ENCODE results near the gene PRKG1. TPM values are rescaled to one million over a fixed set of nuclear protein-coding genes. Genes with fewer than 3 reads are reported as not detected.

PRKG1 gene
- total RNA-seq, 2 experiments from 2014 or later = not detected

GRCh38 chr10:52261362-52261761, 1187.1 kb downstream of the PRKG1 start:
- CTCF ChIA-PET = no interaction called here
- Mint-ChIP-seq H3K27ac (no peak overlapping the region), H3K4me3 (no peak overlapping the region), H3K4me1 (ENCODE audit: low read depth) (no peaks in the 10 kb centered on the region), H3K36me3 (ENCODE audit: low read depth) (no peaks in the 10 kb centered on the region), H3K27me3 (ENCODE audit: low read depth) (no peaks in the 10 kb centered on the region), H3K9me3 (no peaks in the 10 kb centered on the region)
- no peak for DNase-seq
- intact Hi-C loops (cut with micrococcal nuclease) = no loop called here

- intact Hi-C loops (cut with micrococcal nuclease) = no loop called here
- H3K36me3 Mint-ChIP-seq (ENCODE audit: low read depth) = no peaks in the 10 kb centered on the region
- CTCF ChIA-PET = interaction anchor here (0.6 kb wide), 1 partner anchor 1397 kb away, joined by 3 read pairs; no protein-coding TSS in a partner anchor
- no peaks in the 10 kb centered on the region for H3K4me1 Mint-ChIP-seq (ENCODE audit: low read depth)
- no peak overlapping the region for H3K27ac Mint-ChIP-seq
- no peaks in the 10 kb centered on the region for H3K9me3 Mint-ChIP-seq
- no peak for DNase-seq
- no peak overlapping the region for H3K4me3 Mint-ChIP-seq
- H3K27me3 Mint-ChIP-seq (ENCODE audit: low read depth) = no peaks in the 10 kb centered on the region
Observed at GRCh38 chr10:52265131-52265926, 1191.0 kb downstream of the PRKG1 start.

GRCh38 chr10:52266858-52267257, 1192.6 kb downstream of the PRKG1 start:
- Mint-ChIP-seq H3K36me3 (ENCODE audit: low read depth) (no peaks in the 10 kb centered on the region), H3K27me3 (ENCODE audit: low read depth) (no peaks in the 10 kb centered on the region)

DNA sequence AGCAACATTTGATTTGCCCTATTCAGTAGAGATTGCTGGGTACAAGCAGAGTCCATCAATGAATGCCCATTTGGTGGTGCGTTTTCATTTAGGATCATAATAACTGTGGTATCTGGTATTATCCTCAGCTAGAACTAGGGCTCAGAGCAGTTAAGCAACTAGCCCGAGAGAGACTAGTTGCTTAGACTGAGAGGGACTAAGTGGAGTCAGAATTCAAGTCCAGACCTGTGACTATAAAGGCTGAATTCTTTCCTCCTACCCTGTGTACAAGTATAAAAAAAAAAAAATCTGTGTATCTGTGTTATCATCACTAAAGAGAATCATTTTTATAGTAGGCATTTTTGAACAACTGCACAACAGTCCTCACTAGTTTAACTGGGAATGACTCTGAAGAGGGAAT, 1194.5 kb downstream of the PRKG1 start:
- Mint-ChIP-seq H3K4me3 (no peak overlapping the region), H3K27ac (no peak overlapping the region), H3K36me3 (ENCODE audit: low read depth) (no peaks in the 10 kb centered on the region), H3K4me1 (ENCODE audit: low read depth) (no peaks in the 10 kb centered on the region), H3K9me3 (no peaks in the 10 kb centered on the region), H3K27me3 (ENCODE audit: low read depth) (no peaks in the 10 kb centered on the region)
- CTCF ChIA-PET = no interaction called here
- intact Hi-C loops (cut with micrococcal nuclease) = no loop called here
- no peak for DNase-seq

More at GRCh38 chr10:52266858-52267257, 1192.6 kb downstream of the PRKG1 start:
- intact Hi-C loops (cut with micrococcal nuclease) = no loop called here
- DNase-seq = no peak
- H3K9me3 Mint-ChIP-seq = no peaks in the 10 kb centered on the region
- no peak overlapping the region for H3K4me3 Mint-ChIP-seq
- CTCF ChIA-PET = no interaction called here
- H3K27ac Mint-ChIP-seq = no peak overlapping the region
- H3K4me1 Mint-ChIP-seq (ENCODE audit: low read depth) = no peaks in the 10 kb centered on the region

- DNase-seq = no peak
- Mint-ChIP-seq H3K27me3 (ENCODE audit: low read depth) (no peaks in the 10 kb centered on the region), H3K27ac (no peak overlapping the region), H3K4me3 (no peak overlapping the region), H3K36me3 (ENCODE audit: low read depth) (no peaks in the 10 kb centered on the region), H3K9me3 (peaks cover 2% of the 10 kb centered on the region), H3K4me1 (ENCODE audit: low read depth) (no peaks in the 10 kb centered on the region)
- CTCF ChIA-PET = no interaction called here
- intact Hi-C loops (cut with micrococcal nuclease) = no loop called here
Observed at GRCh38 chr10:52269233-52269632, 1194.9 kb downstream of the PRKG1 start.

DNA sequence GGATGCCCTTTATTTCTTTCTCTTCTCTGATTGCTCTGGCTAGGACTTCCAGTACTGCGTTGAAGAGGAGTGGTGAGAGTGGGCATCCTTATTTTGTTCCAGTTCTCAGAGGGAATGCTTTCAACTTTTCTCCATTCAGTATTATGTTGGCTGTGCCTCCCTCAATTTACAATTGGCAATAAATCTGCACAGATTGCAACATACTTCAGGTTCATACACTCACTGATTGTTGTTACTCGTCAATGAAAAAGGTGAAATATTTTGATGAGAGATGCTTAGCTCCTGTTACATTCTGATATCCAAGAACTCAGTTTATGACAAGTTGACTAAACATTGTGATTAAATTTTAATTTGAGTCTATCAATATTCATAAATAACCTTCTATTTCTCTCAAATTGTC, 1201.9 kb downstream of the PRKG1 start:
- H3K4me3 Mint-ChIP-seq = no peak overlapping the region
- H3K27ac Mint-ChIP-seq = no peak overlapping the region
- intact Hi-C loops (cut with micrococcal nuclease) = no loop called here
- CTCF ChIA-PET = no interaction called here
- H3K9me3 Mint-ChIP-seq = peaks cover 12% of the 10 kb centered on the region
- H3K27me3 Mint-ChIP-seq (ENCODE audit: low read depth) = no peaks in the 10 kb centered on the region
- H3K36me3 Mint-ChIP-seq (ENCODE audit: low read depth) = no peaks in the 10 kb centered on the region
- H3K4me1 Mint-ChIP-seq (ENCODE audit: low read depth) = no peaks in the 10 kb centered on the region
- no peak for DNase-seq

- intact Hi-C loops (cut with micrococcal nuclease) = no loop called here
- Mint-ChIP-seq H3K27me3 (ENCODE audit: low read depth) (no peaks in the 10 kb centered on the region), H3K36me3 (ENCODE audit: low read depth) (no peaks in the 10 kb centered on the region), H3K4me3 (no peak overlapping the region), H3K9me3 (peaks cover 12% of the 10 kb centered on the region), H3K27ac (no peak overlapping the region), H3K4me1 (ENCODE audit: low read depth) (no peaks in the 10 kb centered on the region)
- no peak for DNase-seq
- CTCF ChIA-PET = no interaction called here
Observed at GRCh38 chr10:52276986-52277385, 1202.7 kb downstream of the PRKG1 start.

DNA sequence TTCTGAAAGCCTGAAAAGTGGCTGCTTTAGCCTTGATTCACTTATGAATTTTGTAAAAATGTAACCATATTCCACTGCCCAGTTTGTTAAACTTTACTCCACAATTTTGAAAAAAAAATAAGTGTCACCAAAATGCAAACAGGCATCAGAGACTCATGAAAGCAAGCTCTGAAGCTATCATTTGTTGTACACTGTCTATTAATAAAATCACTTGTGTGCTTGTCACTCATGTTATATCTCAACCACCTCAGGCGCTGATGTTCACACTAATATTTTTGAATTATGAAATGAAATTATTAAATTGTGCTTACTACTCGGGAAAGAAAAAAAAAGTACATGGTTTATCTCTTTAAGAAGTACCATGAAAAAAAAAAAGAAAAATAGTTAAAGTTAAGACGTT, 1205.3 kb downstream of the PRKG1 start:
- intact Hi-C loops (cut with micrococcal nuclease) = no loop called here

DNA sequence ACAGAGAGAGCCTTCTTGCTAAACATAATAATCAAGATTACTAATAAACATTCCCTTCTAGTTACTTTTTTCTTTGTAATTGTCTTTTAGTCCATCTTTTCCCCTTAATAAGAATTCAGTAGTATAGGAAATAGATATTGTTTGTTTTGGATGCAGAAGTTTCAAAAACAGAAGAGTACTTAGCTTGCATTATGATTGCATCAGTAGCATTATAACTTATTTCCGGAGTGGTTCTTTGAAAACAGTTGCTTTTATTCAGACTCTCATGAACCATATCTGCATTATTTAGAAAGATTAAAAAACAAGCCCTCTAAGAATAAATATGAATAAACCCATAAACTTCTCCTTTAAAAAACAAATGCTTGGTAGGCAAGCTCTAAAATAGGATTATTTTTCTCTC, 1205.8 kb downstream of the PRKG1 start:
- Mint-ChIP-seq H3K4me3 (no peak overlapping the region), H3K9me3 (peaks cover 9% of the 10 kb centered on the region), H3K4me1 (ENCODE audit: low read depth) (no peaks in the 10 kb centered on the region), H3K36me3 (ENCODE audit: low read depth) (no peaks in the 10 kb centered on the region), H3K27me3 (ENCODE audit: low read depth) (no peaks in the 10 kb centered on the region), H3K27ac (no peak overlapping the region)
- intact Hi-C loops (cut with micrococcal nuclease) = no loop called here
- DNase-seq = no peak
- CTCF ChIA-PET = no interaction called here

More for the DNA sequence above, 1205.3 kb downstream of the PRKG1 start:
- H3K27ac Mint-ChIP-seq = no peak overlapping the region
- H3K4me3 Mint-ChIP-seq = no peak overlapping the region
- no peaks in the 10 kb centered on the region for H3K4me1 Mint-ChIP-seq (ENCODE audit: low read depth)
- DNase-seq = no peak
- CTCF ChIA-PET = no interaction called here
- no peaks in the 10 kb centered on the region for H3K27me3 Mint-ChIP-seq (ENCODE audit: low read depth)
- H3K9me3 Mint-ChIP-seq = peaks cover 9% of the 10 kb centered on the region
- H3K36me3 Mint-ChIP-seq (ENCODE audit: low read depth) = no peaks in the 10 kb centered on the region

- Mint-ChIP-seq H3K4me3 (no peak overlapping the region), H3K36me3 (ENCODE audit: low read depth) (no peaks in the 10 kb centered on the region), H3K27me3 (ENCODE audit: low read depth) (no peaks in the 10 kb centered on the region), H3K9me3 (peaks cover 3% of the 10 kb centered on the region), H3K27ac (no peak overlapping the region), H3K4me1 (ENCODE audit: low read depth) (no peaks in the 10 kb centered on the region)
- DNase-seq = no peak
- CTCF ChIA-PET = no interaction called here
- intact Hi-C loops (cut with micrococcal nuclease) = no loop called here
Observed at GRCh38 chr10:52283174-52283573, 1208.9 kb downstream of the PRKG1 start.

- CTCF ChIA-PET = no interaction called here
- no peaks in the 10 kb centered on the region for H3K27me3 Mint-ChIP-seq (ENCODE audit: low read depth)
- H3K27ac Mint-ChIP-seq = no peak overlapping the region
- intact Hi-C loops (cut with micrococcal nuclease) = no loop called here
- no peak for DNase-seq
- no peaks in the 10 kb centered on the region for H3K9me3 Mint-ChIP-seq
- H3K4me1 Mint-ChIP-seq (ENCODE audit: low read depth) = no peaks in the 10 kb centered on the region
- H3K4me3 Mint-ChIP-seq = no peak overlapping the region
- no peaks in the 10 kb centered on the region for H3K36me3 Mint-ChIP-seq (ENCODE audit: low read depth)
Observed at GRCh38 chr10:52284416-52285013, 1210.2 kb downstream of the PRKG1 start.

DNA sequence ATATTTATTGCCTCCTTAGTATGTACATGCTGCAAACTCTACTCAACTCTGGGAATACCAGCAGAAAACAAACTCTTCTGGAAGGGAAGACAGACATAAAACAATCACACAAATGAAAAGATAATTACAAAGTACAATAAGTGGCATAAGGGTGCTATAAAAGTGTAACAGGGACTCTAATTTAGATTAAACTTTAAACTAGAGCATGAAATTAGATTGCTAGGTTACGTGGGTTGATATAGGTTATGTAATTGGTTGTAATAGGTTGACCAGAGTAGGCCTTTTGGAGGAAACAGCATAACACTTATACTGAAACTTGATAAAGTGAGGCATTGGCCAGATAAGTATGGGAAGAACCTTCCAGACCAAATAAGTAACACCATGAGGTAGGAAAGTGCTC, 1213.6 kb downstream of the PRKG1 start:
- H3K4me1 Mint-ChIP-seq (ENCODE audit: low read depth) = no peaks in the 10 kb centered on the region
- CTCF ChIA-PET = no interaction called here

GRCh38 chr10:52297747-52298146, 1223.5 kb downstream of the PRKG1 start:
- Mint-ChIP-seq H3K27ac (no peak overlapping the region), H3K27me3 (ENCODE audit: low read depth) (no peaks in the 10 kb centered on the region), H3K4me3 (no peak overlapping the region), H3K4me1 (ENCODE audit: low read depth) (no peaks in the 10 kb centered on the region), H3K36me3 (ENCODE audit: low read depth) (no peaks in the 10 kb centered on the region), H3K9me3 (no peaks in the 10 kb centered on the region)
- CTCF ChIA-PET = interaction anchor here (0.7 kb wide), 1 partner anchor 659 kb away, joined by 3 read pairs; no protein-coding TSS in a partner anchor
- intact Hi-C loops (cut with micrococcal nuclease) = no loop called here
- no peak for DNase-seq

More for the DNA sequence above, 1213.6 kb downstream of the PRKG1 start:
- Mint-ChIP-seq H3K9me3 (no peaks in the 10 kb centered on the region), H3K27me3 (ENCODE audit: low read depth) (no peaks in the 10 kb centered on the region), H3K4me3 (no peak overlapping the region), H3K36me3 (ENCODE audit: low read depth) (no peaks in the 10 kb centered on the region), H3K27ac (no peak overlapping the region)
- intact Hi-C loops (cut with micrococcal nuclease) = no loop called here
- DNase-seq = no peak

Data from activated naive CD4-positive, alpha-beta T cell treated with anti-CD3 and anti-CD28 coated beads for 36 hours (primary cell).